GM19099 (cell line): Measurements from ENCODE around the gene ANAPC16.

Experiments
- POLR2A ChIP-seq: IDR thresholded peaks from 3 replicates; pipeline ENCODE4 v1.6.1; 2011; ENCODE audit warnings: low read depth; ENCODE audit not compliant: insufficient read length; ENCODE audit errors: extremely low read depth

ANAPC16 gene

GRCh38 chr10:72265990-72266865 is 50.4 kb downstream of the ANAPC16 start:
- TF ChIP-seq POLR2A = no peak

DNA sequence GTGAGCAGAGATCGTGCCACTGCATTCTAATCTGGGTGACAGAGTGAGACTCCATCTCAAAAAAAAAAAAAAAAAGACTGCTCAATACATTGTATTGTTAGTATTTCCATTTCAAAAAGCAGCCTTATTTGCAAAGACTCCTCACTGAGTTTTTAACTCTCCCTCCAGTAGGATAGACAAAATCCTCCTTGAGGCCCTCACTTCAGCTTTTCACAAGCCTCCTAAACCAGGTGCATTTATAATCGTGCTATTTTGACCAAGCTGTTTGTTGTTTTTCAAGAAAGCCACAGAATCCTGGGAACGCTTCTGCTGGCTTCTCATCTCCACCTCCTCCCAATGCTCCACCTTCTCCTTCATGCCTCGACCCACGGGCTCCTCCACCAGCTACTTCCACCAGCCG is 51.6 kb downstream of the ANAPC16 start:
- no peak for TF ChIP-seq POLR2A

DNA sequence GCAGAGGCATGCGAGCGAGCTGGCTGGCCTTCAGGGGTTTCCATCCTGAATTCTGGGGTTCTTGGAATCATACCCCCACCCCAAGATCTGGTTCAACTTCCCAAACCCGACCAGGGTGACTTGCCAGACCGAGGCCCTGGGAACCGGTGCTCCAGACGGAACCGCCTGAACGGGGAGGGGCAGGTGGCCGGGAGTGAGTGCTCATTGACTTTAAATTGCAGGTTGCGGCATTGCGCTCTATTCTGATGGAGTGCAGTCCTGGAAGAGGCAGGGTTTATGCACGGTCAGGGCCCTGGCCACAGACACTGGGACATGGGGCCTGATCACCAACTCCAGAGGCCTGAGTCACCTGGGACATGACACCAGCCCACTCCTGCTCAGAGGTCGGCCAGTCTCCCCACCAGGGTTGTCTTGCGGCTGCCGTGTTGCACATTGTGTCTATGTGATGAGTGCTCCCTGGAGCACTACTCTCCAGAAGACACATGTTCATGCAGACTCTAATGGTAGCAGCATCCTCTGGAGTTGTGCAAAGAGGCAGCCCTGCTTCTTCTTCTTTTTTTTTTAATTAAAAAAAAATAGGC is 52.1 kb downstream of the ANAPC16 start:
- TF ChIP-seq POLR2A = no peak

DNA sequence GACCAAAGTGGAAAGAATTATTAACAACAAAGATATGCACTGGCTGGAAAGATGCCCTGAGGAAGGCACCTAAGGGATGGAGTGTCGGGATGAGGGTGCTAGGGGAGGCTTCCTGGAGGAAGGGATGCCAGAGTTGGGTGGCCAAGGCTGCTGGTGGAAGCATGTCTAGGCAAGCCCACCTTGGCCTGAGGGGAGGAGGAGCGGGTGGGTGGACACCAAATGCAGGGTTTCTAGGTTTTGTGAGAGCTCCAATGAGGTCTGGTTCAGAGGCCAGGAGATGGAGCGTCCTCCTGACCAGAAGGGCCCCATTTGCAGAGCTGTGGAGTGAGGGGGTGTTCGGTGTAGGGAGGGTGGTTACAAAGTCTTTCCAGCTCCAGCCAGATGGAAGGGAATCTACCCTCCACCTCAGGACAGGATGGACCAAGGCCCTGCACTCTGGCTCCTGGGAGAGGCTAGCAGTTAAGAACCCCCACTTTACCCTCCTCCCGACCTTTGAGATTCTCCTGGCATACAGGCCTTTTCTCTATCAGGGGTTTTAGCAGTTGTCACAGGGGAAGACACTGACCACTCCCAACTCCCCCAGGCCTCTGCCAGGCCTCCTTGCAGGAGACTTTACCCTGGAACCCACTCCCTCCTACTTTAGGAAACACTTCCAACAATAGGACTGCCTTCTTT is 54.9 kb downstream of the ANAPC16 start:
- no peak for TF ChIP-seq POLR2A

GRCh38 chr10:72272689-72273409 is 57.0 kb downstream of the ANAPC16 start:
- TF ChIP-seq POLR2A = peak; percentile 51

DNA sequence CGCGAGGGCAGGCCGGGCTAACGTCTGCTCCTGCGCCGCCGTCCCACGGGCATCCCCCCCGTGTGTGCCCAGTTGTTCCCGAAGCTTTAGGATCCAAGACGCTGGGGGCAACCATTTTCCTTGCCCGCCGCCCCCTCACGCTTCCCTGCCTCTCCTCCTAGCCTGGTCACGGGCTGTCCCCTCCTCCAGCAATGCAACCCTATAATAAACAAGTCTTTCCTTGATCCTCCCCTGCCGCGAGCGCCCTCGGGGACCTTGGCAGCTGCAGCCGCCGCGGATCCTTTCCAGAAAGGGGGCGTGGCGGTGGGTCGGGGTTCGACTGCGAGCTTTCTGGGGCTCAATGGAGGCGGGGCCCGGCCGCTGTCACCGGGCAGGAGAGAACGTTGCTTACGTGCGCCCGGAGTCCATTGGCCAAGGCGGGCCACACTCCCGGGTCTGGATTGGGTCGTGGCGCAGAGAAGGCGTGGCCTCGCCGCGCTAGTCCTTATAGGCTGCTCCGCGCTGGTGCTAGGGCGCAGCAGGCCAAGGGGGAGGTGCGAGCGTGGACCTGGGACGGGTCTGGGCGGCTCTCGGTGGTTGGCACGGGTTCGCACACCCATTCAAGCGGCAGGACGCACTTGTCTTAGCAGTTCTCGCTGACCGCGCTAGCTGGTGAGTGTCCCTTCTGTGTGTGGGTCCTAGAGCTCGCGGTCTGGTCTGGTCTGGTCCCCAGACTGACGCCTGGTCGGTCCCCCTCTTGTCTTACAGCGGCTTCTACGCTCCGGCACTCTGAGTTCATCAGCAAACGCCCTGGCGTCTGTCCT is 57.8 kb downstream of the ANAPC16 start, which contains the start of gene DDIT4:
DDIT4 (plus strand) TSS at position 515 of the 803 bp plus-strand sequence. CDS start 293 bp downstream, outside the sequence.
- TF ChIP-seq POLR2A = peak; percentile 100

DNA sequence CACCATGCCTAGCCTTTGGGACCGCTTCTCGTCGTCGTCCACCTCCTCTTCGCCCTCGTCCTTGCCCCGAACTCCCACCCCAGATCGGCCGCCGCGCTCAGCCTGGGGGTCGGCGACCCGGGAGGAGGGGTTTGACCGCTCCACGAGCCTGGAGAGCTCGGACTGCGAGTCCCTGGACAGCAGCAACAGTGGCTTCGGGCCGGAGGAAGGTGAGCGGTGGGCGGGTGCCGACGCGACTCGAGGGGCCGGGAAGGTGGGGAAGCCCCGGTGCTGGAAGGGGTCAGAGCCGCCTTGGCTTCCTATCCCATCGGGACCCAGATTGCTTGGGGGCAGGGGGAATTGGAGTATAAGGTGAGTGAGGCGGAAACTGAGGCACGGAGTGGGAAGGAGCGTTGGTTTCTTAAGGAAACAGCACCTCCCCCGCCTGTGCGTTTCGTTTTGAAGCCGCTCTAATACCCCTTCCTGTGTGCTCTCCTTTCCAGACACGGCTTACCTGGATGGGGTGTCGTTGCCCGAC is 58.5 kb downstream of the ANAPC16 start:
- TF ChIP-seq POLR2A = no peak

- TF ChIP-seq POLR2A = peak; percentile 26
These were observed 59.0 kb downstream of the ANAPC16 start for GRCh38 chr10:72274730-72275350.

- no peak for TF ChIP-seq POLR2A
These were observed 59.7 kb downstream of the ANAPC16 start for GRCh38 chr10:72275351-72276012.

DNA sequence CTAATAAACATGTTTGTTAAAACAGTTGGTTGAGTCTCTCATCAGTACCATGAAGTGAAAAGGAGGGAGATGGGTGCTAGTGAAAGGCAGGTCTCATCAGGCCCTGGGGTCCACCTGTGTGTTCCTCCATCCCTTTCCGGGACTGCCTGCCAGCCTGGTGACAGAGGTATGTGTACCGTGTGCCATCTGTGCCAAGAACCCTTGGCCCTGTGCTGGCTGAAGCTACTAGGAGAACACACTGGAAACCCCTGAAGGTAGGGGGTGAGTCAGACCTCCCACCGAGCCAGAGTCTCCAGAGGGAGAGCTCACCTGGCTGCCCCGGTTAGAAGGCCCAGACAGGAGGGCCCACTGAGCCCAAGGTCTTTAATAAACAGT is 60.2 kb downstream of the ANAPC16 start:
- peak; percentile 5 for TF ChIP-seq POLR2A

- peak; percentile 64 for TF ChIP-seq POLR2A
These were observed 60.9 kb downstream of the ANAPC16 start for GRCh38 chr10:72276421-72277339.

DNA sequence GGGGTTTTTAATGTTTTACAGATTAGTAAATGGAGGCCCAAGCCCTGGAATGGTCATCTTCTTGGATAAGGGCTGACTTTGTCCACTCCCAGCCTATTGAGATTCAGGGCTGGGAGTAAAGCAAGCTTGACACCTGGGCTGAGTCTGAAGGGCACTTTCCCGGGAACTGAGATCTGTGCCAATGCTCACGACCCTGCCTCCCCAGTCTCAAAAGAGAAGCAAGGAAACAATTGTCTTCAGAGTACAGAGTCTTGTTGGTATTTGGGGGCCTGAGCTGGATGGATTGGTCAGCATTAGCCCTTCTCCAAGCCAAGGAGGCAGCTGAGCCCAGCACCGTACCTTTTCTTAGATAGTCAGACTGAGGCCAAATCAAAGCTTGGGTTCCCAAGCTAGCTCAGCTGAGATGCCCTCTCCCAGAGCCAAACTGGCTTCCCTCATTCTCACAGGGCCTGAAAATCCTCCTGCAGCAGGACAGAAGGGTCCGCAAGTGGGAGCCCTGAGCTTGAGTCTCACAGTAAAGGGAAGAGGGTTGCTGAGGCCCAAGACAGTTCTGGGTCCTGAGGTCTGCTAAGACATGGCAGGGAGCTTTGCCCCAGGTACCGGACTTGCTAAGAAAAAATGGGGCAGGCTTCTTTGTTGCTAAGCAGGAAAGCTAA is 61.7 kb downstream of the ANAPC16 start:
- no peak for TF ChIP-seq POLR2A
